Hematopoietic multipotent progenitor cell treated with erythropoietin and hydrocortisone succinate and interleukin-3 and kit ligand, for 6 days (in vitro differentiated cells): ENCODE measurements around the gene CUEDC1.

Experiments used
- DNase-seq: peaks from one replicate; pipeline ENCODE4 v3.0.0-alpha.2; 2015

The CUEDC1 gene

DNA sequence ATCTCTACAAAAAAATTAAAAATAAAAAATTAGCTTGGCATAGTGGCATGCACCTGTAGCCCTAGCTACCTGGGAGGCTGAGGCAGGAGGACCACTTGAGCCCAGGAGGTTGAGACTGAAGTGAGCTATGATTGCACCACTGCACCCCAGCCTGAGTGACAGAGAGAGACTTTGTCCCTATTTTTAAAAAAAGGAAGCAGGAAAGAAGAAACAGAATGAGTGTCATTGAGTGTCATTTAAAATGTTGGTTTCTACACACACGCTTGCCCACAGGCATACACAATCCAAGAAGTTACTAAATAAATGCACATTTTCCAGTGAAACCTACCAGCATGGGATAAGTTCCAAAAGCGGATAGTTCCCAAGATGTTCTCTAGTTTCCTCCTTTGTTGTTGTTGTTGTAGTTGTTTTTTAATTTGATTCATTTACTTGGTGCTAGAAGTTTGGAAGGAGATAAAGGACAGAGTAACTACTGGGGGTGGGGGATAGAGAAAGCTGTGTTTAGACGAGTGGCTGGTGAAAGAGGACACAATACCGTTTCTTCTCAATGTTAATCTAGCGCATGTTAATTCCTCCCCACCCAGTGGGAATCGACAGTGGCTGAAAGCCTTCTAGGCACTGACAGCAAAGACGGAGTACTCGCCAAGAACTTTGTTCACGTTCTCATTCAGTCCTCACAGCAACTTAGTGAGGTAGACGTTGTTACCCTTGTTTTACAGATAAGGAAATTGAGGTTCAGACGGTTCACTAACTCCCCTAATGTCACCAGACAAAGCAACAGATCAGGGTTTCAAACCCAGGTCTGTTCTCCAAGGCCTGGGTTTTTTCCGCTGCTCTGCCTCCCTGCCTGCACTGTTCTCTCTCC is 122.7 kb downstream of the CUEDC1 start:
- DNase-seq: no peak

- no peak for DNase-seq
Measured at GRCh38 chr17:57830880-57831279, 124.3 kb downstream of the CUEDC1 start.

GRCh38 chr17:57823469-57824401 is 131.5 kb downstream of the CUEDC1 start:
- no peak for DNase-seq

- no peak for DNase-seq
Measured at GRCh38 chr17:57819867-57820266, 135.3 kb downstream of the CUEDC1 start.

GRCh38 chr17:57819285-57819684 is 135.9 kb downstream of the CUEDC1 start:
- DNase-seq: no peak

- DNase-seq: no peak
Measured at GRCh38 chr17:57818066-57818465, 137.1 kb downstream of the CUEDC1 start.

GRCh38 chr17:57817299-57817698 is 137.9 kb downstream of the CUEDC1 start:
- no peak for DNase-seq

- DNase-seq: no peak
Measured at GRCh38 chr17:57814421-57814820, 140.8 kb downstream of the CUEDC1 start.

- DNase-seq: no peak
Measured at GRCh38 chr17:57811638-57812280, 143.5 kb downstream of the CUEDC1 start.
